Activated gamma-delta T cell treated with Interleukin-2 at 50 U/mL for 16 hours (primary cell): ENCODE measurements around the gene ELAPOR1.

Source experiments
- DNase-seq: peaks from one replicate; pipeline ENCODE4 v3.0.0-alpha.2; 2020

The ELAPOR1 gene

DNA sequence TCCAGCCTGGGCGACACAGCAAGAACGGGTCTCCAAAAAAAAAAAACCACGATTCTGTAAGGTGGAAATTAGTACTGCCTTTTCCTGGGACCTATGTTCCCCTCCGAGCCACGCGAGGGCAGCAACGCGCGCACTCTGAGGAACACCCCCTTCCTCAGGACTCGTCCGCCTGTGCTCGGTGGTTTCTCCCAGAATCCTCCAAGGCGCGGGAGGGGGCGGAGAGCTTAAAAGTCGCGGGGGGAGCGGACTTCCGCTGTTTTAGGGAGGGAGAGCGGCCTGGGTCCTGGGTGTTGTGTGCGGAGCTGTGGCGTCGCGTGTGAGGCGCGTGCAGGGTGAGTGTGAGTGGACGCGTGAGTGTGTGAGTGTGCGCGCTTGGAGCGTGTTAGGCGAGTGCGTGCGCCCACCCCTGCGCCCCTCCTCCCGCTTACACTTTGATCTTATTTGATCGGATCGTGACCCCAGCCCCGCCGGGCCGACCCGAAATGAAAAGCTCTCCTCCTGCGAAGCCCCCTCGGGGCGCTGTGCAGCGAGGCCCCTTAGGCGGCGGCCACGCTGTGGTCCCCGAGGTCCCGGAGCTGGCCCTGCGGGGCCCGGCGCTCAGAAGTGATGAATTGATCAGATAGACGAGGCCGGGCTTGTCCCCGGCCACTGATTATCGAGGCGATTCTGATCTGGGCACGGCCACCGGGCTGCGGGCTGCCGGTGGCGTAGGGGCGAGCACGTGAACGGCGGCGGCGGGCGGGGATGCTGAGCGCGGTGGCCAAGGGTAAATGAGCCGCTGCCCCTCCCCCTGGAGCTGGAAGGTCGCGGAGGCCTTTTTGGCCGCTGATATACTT lies 13.8 kb upstream of the ELAPOR1 start:
- DNase-seq: peak; percentile 97

DNA sequence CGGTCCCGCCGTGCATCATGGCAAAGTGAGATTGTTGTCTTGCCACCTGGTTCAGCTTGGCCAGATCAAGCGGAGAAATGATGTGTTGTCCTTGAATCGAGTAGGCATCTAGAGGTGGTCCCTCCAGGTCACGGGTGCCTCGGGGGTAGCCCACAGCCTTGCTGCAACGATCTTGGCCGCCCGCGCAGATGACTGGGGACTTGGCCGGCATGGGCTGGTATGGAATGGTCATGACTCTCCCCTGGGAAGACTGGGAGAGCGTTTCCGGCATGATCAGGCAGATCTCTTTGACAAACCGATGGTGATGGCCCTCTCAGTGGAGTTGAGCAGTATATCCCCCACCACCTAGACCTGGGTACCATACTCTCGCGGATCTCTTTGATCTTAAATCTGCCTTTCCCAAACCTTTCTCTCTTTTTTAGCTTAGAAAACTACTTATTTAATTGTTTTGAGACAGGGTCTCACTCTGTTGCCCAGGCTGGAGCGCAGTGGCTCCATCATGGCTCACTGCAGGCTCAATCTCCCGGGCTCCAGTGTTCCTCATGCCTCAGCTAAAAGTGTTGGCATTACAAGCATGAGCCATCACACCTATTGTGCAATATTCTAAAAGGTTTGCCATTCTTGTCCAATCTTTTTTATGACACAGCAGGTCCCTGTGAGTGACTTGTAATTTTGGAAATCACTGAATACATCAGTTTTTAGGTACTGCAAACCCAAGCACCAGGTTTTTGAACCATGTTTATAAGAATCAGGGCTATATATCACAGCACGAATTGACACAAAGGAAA lies 9.4 kb upstream of the ELAPOR1 start:
- DNase-seq: no peak

DNA sequence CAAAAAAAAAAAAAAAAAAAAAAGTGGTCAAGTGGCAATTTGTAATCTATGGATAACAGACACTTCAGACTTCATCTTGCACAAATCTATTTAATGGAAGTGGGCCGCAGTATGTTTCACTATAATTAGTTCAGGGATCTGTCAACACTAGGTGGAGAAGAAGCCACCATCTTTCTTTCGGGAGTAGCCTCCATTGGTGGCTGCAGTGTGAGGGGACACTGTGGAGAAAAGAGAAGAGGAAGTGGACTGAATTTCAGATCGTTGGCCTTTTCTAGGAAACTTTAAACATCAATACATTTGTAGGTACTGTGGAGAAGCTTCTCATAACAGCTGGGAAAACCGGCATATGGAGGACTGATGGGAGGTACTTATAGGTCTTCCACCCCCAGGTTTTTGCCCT lies 8.0 kb upstream of the ELAPOR1 start:
- no peak for DNase-seq

DNA sequence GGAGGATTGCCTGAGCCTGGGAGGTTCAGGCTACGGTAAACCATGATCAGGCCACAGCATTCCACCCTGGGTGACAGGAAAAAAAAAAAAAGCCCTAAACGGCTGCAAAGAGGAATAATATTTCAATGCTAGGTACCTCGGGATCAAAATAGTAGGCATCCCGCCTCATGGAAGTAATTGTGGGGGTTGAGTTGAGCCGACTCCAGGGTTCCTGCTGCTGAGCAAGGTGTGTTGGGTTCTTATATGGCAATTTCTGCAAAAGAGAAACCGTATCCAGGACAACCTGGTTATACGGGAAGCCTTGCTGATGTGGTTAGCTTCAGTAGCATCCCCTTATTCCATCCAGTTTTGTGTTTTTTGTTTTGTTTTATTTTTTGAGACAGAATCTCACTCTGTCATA lies 6.1 kb upstream of the ELAPOR1 start:
- no peak for DNase-seq

DNA sequence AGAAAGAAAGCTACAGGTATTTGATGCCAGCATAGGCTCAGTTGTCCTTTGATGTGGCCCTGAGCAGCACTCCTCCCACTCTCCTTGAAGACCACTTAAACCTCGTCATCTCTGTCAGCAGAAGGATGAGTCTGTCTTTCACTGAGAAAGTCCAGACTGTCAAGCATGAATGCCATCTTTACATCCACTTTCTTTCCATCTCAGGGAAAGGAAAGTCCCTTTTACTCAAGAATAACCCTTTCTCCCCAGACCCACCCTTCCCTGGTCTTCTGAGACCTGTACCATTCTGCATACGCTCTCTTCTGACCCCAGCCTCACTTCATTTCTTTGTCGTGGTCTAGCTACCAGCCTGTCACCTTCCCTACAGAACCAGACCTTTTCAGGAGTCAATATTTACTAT lies 4.0 kb upstream of the ELAPOR1 start:
- no peak for DNase-seq

DNA sequence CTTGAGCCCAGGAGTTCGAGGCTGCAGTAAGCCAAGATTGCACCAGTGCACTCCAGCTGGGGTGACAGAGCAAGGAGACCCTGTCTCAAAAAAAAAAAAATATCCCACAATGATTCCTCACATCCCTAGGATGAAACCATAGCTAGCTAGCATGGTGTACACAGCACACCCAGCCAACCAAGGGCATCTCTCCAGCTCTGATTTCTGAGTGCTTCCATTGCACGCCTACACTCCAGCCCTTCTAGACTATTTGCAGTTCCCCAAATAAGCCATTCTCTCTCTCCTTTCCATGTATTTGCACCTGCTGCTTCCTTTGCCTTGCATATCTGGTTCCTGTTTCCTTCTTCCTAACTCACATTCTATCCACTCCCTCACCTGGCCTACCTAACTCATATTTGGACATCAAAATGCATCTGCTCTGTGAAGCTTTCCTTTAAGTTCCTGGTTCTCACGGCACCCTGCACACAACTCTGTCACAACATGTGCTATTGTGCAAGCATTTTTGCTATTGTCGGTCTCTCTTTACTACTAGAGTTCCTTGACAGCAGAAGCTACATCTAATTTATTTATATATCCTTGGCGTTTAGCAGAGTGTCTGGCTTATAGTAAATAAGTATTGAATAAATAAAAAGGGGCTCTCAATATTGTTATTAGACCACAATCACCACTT lies 2.4 kb upstream of the ELAPOR1 start:
- DNase-seq: no peak

DNA sequence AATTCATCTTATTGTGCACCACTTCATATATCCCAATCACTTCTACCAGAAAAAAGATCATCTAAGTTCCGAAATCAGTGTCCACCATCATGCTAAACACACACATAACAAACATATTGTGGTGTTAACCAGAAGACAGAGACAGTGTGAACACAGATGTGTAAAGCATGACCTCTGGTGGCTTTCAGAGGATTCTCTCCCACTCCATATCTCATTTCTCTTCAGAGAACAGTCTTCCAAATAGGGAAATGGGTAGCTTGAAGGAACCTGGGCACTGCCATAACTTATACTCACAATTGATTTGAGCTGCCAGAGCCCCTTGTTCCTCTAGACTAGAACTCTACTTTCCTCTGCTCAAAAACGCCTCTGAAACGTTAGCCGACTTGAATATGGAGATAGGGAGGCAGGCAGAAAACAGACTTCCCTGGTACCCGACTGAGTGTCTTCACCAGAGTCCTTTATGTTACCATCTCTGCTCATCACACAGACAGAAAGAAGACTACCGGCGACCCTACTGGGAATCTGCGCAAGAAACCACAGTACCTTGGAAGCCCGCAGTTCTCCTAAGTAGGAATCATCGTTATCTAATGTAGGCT lies 1.8 kb upstream of the ELAPOR1 start:
- no peak for DNase-seq

DNA sequence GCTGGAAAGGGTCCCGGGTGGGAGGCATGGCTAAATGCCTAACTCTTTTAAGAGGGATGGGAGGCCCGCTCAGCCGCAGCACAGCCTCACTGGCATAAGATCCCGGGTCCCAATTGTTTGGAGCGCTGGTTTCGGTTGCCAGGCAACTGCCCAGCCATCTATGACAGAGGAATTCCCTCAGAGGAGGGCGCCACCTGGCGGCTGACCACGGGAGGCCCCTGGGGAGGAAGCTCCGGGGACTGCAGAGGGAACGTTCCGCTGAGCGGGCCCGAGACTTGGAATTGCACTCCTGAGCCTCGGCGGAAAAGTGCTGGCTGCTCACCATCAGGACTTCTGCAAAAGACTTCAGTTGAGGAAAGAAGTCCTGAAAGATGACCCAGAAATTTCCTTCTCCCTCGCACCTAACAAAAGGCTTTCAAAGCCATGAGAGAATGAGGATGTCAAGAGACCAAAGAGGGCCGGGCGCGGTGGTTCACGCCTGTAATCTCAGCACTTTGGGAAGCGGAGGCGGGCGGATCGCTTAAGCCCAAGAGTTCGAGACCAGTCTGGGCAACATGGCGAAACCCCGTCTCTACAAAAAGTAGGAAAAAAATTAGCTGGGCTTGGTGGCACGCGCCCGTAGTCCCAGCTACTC lies 1.1 kb upstream of the ELAPOR1 start:
- DNase-seq: peak; percentile 89

DNA sequence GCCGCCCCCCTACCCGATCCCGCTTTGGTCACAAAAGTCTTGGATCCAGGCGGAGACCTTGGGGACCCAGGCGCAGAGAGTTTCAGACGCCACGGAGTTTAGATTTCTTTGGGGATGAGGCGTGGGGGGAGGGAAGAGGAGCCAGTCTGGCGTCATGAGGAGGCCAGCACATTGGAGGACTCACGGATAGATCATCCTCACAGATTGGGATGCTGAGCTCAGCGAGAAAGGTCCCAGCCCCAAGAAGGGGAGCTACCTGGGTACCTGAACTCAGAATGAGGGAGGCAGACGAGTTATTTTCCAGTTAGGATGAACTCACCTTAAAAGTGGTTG lies 393 bp downstream of the ELAPOR1 start:
- DNase-seq: no peak

DNA sequence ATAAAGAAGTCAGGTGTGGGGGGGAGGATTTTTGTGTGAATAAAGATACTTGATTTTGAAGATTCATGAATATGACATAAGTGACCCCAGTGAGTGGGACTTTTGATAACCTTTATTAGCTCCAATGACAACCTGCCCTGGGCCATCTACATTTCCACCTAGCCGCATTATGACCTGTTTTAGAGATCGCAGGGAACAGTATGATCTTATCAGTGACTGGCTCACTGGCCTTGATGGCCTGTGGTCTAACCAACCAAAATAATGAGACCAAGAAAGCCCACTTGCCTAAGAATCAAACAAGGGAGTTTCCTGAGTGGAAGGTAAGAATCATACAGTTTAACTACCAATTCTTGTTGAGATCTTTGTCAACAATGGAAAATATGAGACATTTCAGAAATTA lies 1.8 kb downstream of the ELAPOR1 start:
- no peak for DNase-seq

DNA sequence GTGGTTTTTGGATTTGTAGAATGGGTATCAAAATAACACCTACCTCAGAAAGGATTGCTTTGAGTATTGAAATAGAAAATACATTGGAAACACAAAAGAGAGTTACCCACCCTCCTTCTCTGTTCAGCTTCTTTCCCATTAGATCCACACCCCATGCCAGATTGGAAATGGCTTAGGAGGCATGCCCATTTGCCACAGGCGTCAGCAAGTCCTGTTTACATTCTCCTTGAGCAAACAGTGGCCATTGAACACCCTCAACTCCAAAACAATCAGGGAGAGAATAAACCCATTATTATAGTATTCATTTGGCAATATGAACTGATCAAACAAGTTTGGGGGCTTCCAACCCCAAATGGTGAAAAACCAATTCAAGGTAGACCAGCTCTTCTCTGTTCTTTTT lies 2.4 kb downstream of the ELAPOR1 start:
- DNase-seq: no peak

DNA sequence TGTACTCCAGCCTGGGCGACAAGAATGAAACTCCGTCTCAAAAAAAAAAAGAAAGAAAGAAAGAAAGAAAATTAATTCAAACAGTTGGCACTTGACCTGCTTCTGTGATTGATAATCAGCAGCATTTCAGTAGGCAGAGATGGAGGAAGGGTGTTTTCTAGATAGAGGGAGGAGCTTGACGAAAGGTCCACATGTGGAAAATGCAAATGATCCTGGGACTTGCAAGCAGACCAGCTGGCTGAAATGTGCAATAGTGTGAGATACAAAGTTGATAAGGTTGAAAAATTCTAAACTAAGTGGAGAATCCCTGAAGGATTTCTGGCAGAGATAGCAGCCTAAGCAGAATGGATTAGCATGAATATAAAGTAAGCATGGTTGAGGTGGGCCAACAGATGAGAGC lies 4.2 kb downstream of the ELAPOR1 start:
- DNase-seq: no peak

DNA sequence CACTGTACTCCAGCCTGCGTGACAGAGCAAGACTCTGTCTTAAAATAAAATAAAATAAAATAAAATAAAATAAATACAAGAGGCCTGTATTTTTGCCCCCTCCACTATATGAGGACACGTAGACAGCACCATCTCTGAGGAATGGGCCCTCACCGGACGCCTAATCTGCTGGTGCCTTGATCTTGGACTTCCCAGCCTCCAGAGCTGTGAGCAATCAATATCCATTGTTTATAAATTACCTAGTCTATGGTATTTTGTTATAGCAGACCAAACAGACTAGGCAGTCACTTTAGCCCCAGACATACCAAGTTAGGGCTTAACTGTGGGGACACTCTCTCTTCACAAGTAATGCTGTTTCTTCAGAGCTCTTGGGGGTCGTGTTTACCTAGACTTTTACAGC lies 6.4 kb downstream of the ELAPOR1 start:
- DNase-seq: no peak

DNA sequence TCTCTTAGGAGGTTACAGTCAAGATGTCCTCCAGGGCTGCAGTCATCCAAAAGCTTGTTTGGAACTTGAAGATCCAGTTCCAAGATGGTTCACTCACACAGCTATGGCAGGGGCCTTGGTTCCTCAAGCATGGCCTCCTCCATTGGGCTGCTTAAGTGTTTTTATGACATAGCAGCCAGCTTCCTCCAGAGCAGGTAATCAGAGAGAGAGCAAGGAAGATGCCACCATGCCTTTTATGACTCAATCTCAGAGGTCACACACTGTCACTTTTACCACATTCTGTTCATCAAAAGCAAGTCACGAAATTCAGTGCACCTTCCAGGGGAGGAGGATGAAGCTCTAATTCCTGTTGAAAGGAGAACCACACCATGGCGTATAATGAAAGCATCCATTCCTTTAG lies 17.1 kb downstream of the ELAPOR1 start:
- no peak for DNase-seq

DNA sequence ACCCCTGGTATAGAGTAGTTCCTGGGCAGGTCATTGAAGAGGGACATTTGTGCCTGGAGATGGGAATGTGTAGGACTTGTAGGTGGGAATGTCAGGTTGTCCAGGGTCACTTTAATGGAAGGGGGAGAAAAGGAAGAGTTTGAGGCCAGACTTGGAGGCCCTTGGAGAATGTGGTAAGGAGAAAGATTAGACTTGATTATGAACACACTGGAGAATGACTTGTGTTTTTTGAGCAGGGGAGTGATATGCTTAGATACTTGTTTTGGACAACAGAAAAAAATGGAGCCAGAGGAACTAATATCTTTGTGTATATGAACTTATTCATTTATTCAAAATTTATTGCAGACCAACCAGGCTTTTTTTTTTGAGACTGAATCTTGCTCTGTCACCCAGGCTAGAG lies 17.9 kb downstream of the ELAPOR1 start:
- no peak for DNase-seq

DNA sequence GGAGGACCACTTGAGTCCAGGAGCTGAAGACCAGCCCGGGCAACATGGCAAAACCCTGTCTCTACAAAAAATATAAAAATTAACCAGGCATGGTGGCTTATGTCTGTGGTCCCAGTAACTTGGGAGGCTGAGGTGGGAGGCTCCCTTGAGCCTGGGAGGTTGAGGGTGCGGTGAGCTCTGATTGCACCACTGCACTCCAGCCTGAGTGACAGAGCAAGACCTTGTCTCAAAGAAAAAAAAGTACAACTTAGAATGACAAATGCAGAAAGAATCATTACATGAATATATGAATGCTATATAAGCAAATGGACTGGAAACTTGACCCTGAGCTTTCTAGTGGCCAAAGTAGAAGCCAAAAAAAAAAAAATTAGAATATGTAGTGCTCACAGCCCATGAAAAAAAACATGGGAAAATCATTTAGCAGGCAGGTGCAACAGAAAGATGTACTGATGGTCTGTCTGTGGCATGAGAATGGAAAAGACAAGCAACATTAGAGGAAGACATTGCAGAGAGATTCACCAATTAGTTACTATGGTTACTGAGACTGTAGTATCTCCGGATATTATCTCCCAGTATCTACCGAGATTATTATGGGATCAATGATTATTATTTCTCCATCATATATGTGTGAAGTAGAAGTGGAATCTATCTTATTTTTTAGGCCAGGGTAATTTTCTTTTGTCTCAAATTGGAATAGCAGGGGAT lies 19.2 kb downstream of the ELAPOR1 start:
- DNase-seq: no peak

DNA sequence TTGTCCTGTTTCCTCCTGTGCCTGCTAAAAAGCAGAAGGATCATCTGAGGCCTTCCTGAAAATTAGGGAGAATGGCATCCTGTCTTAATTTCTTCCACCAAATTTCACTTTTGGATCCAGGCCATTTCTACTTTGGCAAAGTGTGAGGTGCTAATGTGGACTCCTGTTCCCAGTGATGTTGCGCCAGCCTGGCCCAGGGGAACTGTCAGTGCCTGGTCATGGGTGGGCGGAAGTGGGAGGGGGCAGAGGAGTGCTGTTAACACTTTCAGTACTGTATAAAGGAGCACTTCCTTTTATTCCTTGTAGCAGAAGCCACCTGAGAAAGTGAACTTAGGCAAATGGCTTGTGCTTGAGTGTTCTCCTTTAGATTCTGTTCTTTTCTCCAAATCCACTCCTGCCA lies 19.9 kb downstream of the ELAPOR1 start:
- no peak for DNase-seq

DNA sequence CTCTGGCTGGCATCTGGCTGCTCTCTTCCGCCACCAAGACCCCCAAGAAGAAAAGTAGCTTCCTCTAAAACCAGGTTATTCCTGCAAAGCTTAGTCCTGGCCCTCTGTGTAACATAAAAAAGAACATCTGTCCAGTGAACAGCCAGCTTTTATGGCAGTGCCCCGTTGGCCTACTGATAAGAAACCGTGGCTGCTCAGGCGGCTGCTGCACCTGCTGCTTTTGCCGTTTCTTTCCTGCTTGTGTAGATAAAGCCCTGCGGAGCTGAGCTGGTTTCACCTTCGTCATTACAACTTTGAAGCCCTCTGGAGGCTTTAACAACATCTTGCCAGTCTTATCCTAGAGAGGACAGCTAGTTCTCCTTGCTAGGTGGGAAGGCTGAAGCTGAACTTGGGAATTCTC lies 20.5 kb downstream of the ELAPOR1 start:
- no peak for DNase-seq

DNA sequence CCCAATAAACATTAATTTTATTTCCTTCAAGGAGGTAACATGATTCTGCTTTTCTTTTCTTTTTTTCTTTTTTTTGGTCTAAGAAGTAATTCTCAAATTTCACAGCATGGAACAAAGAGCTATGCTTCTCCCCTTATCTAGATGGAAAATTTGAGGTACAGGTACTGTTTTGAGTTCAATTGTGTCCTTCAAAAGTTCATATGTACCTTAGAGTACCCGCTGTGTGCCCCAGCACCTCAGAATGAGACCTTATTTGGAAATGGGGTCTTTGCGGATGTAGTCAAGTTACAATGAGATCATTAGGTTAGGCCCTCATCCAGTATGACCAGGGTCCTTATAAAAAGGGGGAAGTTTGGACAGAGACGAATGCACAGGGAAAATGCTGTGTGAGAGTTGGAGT lies 22.0 kb downstream of the ELAPOR1 start:
- DNase-seq: no peak

DNA sequence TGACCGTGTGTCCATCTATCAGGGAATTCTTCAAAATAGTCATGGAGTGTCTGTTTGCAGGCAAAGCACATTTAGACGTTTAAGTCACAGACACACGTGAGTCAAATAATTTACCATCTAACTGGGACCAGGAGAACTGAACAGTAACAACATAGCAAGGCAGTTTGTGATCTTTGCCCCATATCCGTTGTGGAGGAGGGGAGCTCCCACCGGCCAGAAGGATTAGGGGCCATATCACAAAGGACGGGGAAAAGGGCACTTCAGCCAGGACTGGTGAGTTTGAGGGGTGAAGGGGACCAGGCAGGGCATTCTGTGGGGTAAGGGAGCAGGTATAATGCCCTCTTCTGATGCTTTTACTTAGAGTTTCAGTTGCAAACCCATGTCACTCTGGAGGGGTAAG lies 22.9 kb downstream of the ELAPOR1 start:
- no peak for DNase-seq

DNA sequence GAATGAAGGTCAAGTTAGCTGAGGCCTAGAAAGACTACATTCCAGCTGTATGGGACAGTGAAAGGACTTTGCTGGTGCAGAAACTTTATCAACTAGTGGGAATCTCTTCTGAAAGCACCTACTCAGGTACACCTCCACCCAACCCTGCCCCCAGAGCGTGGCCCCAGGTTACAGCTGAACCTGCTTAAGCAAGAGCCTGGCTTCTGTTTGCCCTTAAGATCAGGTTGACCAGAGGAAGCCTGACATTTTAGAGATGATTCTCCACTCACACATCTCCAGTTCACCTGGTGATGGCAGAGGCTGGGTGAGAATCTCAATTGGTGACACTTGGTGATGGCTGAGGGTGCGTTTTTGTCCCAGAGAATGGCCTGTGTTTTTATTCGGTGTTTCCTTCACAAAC lies 24.0 kb downstream of the ELAPOR1 start:
- no peak for DNase-seq

DNA sequence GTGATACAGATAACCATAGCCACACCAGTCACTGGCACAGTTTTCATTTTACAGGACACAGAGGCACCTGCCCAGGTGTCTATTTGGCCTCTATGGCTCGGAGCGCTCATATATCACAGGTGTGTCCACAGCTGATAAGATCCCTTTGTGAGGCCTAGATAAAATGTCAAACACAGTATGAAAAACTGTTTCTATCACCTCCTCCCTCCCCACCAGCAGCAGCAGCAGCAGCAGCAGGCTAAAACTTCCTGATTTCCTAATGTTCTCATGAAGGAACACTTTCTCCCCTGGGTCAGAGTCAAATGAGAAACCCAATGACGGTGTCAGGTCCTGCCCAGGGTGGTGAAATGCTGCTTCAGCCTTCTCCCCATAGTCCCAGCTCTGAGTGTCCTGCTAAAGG lies 24.4 kb downstream of the ELAPOR1 start:
- no peak for DNase-seq

DNA sequence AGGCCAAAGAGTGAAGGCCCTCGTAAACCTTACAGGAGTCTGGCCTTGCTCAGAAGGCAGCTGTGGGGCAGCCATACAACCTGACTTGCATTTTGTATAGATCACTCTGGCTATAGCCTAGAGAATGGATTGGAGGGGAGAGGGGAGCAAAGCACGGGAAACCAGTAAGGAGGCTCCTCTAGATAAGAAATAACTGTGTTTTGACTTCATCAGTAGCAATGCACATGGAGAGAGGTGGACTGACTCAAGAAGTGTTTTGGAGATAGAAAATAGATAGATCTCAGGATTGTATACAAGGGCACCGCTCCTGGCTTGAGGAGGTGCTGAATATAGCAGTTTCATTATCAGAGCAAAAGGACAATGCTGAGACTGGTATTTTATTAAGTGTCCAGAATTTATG lies 26.5 kb downstream of the ELAPOR1 start:
- no peak for DNase-seq
